Lung (tissue), 12 donors: ENCODE results near the gene SEMA5B. TPM values are rescaled to one million over a fixed set of nuclear protein-coding genes. Genes with fewer than 3 reads are reported as not detected.
A peak's percentile ranks its signal among the peaks of the same experiment; 100 is the strongest.

Experiments used
- ATAC-seq: fragments of 200-7000 bp; cut with Tn5 transposase; one replicate; pipeline ENCODE4 v1.9.1; 2020; ENCODE audit warnings: moderate number of reproducible peaks; ENCODE audit not compliant: insufficient read depth, low FRiP score
- DNase-seq, 3 donors: peaks; one replicate each; pipeline ENCODE4 v3.0.0-alpha.2; 2013 to 2017
- H3K27ac ChIP-seq, 2 donors: one replicate each; pipeline ENCODE4 v1.5.1; 2013; ENCODE audit warnings: mild to moderate bottlenecking in 2 of 2, moderate library complexity in 2 of 2, control low read depth in 1 of 2, inconsistent platforms in 1 of 2, low read depth in 1 of 2, low read length in 1 of 2
- H3K27me3 ChIP-seq, 3 donors: one replicate each; pipeline ENCODE4 v1.5.1; 2013; ENCODE audit warnings: low read length in 2 of 3; ENCODE audit not compliant: control insufficient read depth in 3 of 3, insufficient read depth in 3 of 3
- H3K36me3 ChIP-seq, 4 donors: one replicate each; pipeline ENCODE4 v1.5.1; 2013; ENCODE audit warnings: low read length in 4 of 4, mild to moderate bottlenecking in 1 of 4, moderate library complexity in 1 of 4; ENCODE audit not compliant: control insufficient read depth in 4 of 4, insufficient read depth in 4 of 4
- H3K4me1 ChIP-seq, 5 donors: one replicate each; pipeline ENCODE4 v1.5.1; 2013; ENCODE audit warnings: low read length in 5 of 5, mild to moderate bottlenecking in 2 of 5, moderate library complexity in 1 of 5; ENCODE audit not compliant: control insufficient read depth in 5 of 5, insufficient read depth in 5 of 5
- H3K4me3 ChIP-seq: one replicate; pipeline ENCODE4 v1.5.1; 2013; ENCODE audit warnings: mild to moderate bottlenecking, control low read depth, moderate library complexity
- H3K9ac ChIP-seq, 2 donors: one replicate each; pipeline ENCODE4 v1.5.1; 2013; ENCODE audit warnings: low read length in 2 of 2, control low read depth in 1 of 2; ENCODE audit not compliant: insufficient read depth in 1 of 2
- H3K9me3 ChIP-seq, 4 donors: one replicate each; pipeline ENCODE4 v1.5.1; 2013; ENCODE audit warnings: low read length in 3 of 4, mild to moderate bottlenecking in 1 of 4, moderate library complexity in 1 of 4; ENCODE audit not compliant: control insufficient read depth in 4 of 4, insufficient read depth in 3 of 4
- CTCF ChIP-seq: IDR thresholded peaks from 2 replicates; pipeline ENCODE4 v1.5.1; 2012; ENCODE audit warnings: mild to moderate bottlenecking; ENCODE audit errors: control extremely low read depth, extremely low read depth
- WGBS, 2 donors: extraction: QIAGEN DNeasy Blood & Tissue Kit; methylation state at CpG; one replicate each; pipeline ENCODE4 v1.1.7; 2013; 5-methylcytosine and 5-hydroxymethylcytosine counted together
- polyA plus RNA-seq, 2 donors: library from polyadenylated mRNA; stranded (reverse); fragments of 200-250 nt; gene quantifications; one replicate each; pipeline ENCODE4 v1.2.1, GENCODE V29; 2013
- total RNA-seq, 2 donors: library from RNA; depleted of rRNA in 1 of 2; stranded (reverse); fragments of >200 nt in 1 of 2; gene quantifications; one replicate each; pipeline ENCODE4 v1.2.1, GENCODE V29; 2014 to 2021
- donor health status: control.
- donor health status: control.
- donor health status: Bipolar disorder and iron deficiency.
- donor health status: healthy.
- donor health status: DM: yes; HTN: yes; CAD: no.

The SEMA5B gene
- total and polyA plus RNA-seq, 4 donors = 0.30 to 2.2 (median 0.48) TPM

- Histone ChIP-seq H3K27me3 (peaks cover 0 to 4% (median 0%) of the 10 kb centered on the region in 3 donors), H3K9me3 (no peaks in the 10 kb centered on the region), H3K27ac (no peak overlapping the region), H3K4me3 (no peak overlapping the region), H3K36me3 (no peaks in the 10 kb centered on the region), H3K9ac (no peak overlapping the region), H3K4me1 (peaks cover 0 to 18% (median 6%) of the 10 kb centered on the region in 5 donors)
- TF ChIP-seq CTCF = no peak
- ATAC-seq = no peak
- no peak for DNase-seq
- WGBS, 2 donors = 94 to 98% methylated on average over 2 of the region's 2 CpGs
Observed at GRCh38 chr3:122987231-122987630, 40.3 kb downstream of the SEMA5B start.

- TF ChIP-seq CTCF = no peak
Observed at GRCh38 chr3:122986693-122987179, 40.8 kb downstream of the SEMA5B start.

GRCh38 chr3:122985539-122985938 is 42.0 kb downstream of the SEMA5B start:
- no peak for TF ChIP-seq CTCF
- no peaks in the 10 kb centered on the region for H3K36me3 ChIP-seq
- no peak overlapping the region for H3K27ac ChIP-seq
- peaks cover 0 to 20% (median 6%) of the 10 kb centered on the region in 5 donors for H3K4me1 ChIP-seq
- no peak overlapping the region for H3K4me3 ChIP-seq
- no peaks in the 10 kb centered on the region for H3K9me3 ChIP-seq
- whole genome bisulfite sequencing, 2 donors = 94 to 98% methylated on average over 4 of the region's 4 CpGs
- H3K9ac ChIP-seq = no peak overlapping the region
- no peaks in the 10 kb centered on the region for H3K27me3 ChIP-seq
- DNase-seq (no peak), ATAC-seq (no peak)

More at GRCh38 chr3:122986693-122987179, 40.8 kb downstream of the SEMA5B start:
- no peaks in the 10 kb centered on the region for H3K36me3 ChIP-seq
- peaks cover 0 to 4% (median 0%) of the 10 kb centered on the region in 3 donors for H3K27me3 ChIP-seq
- peaks cover 0 to 20% (median 6%) of the 10 kb centered on the region in 5 donors for H3K4me1 ChIP-seq
- H3K4me3 ChIP-seq = no peak overlapping the region
- DNase-seq = peak in 1 of 3 donors; percentile 44
- ATAC-seq = no peak
- H3K9me3 ChIP-seq = no peaks in the 10 kb centered on the region
- 70 to 76% methylated on average over 6 of the region's 6 CpGs for WGBS, 2 donors
- H3K9ac ChIP-seq = no peak overlapping the region
- no peak overlapping the region for H3K27ac ChIP-seq

GRCh38 chr3:122984650-122985049 is 42.9 kb downstream of the SEMA5B start:
- DNase-seq = no peak
- WGBS, 2 donors = 90 to 98% methylated on average over 3 of the region's 3 CpGs

More at GRCh38 chr3:122984650-122985049, 42.9 kb downstream of the SEMA5B start:
- H3K9ac ChIP-seq = no peak overlapping the region
- no peak overlapping the region for H3K4me3 ChIP-seq
- H3K27me3 ChIP-seq = no peaks in the 10 kb centered on the region
- ATAC-seq = no peak
- TF ChIP-seq CTCF = no peak
- H3K4me1 ChIP-seq = peaks cover 0 to 20% (median 6%) of the 10 kb centered on the region in 5 donors
- H3K27ac ChIP-seq = no peak overlapping the region
- H3K36me3 ChIP-seq = no peaks in the 10 kb centered on the region
- H3K9me3 ChIP-seq = no peaks in the 10 kb centered on the region
